ENCODE measurements around the gene PSMA6.
"Not testable (repeated sequence)": the region's sequence is repeated elsewhere in the genome, so short reads cannot be mapped to it uniquely, and the experiment has no call there.

PSMA6 gene

DNA sequence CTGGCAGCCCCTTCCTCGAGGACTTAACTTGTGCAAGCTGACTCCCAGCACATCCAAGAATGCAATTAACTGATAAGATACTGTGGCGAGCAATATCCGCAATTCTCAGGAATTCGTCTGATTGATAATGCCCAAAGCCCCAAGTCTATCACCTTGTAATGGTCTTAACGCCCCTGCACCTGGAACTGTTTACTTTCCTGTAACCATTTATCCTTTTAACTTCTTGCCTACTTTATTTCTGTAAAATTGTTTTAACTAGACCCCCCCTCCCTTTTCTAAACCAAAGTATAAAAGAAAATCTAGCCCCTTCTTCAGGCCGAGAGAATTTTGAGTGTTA is 55.8 kb downstream of the PSMA6 start:
- not testable (repeated sequence) for H3K4me3 Mint-ChIP-seq; H3K27me3 Mint-ChIP-seq; H3K36me3 Mint-ChIP-seq (ENCODE audit: insufficient read depth); H3K27ac Mint-ChIP-seq; ATAC-seq (replicated peaks); H3K9me3 Mint-ChIP-seq; DNase-seq; H3K4me1 Mint-ChIP-seq (ENCODE audit: low read depth in 2 of 2)

DNA sequence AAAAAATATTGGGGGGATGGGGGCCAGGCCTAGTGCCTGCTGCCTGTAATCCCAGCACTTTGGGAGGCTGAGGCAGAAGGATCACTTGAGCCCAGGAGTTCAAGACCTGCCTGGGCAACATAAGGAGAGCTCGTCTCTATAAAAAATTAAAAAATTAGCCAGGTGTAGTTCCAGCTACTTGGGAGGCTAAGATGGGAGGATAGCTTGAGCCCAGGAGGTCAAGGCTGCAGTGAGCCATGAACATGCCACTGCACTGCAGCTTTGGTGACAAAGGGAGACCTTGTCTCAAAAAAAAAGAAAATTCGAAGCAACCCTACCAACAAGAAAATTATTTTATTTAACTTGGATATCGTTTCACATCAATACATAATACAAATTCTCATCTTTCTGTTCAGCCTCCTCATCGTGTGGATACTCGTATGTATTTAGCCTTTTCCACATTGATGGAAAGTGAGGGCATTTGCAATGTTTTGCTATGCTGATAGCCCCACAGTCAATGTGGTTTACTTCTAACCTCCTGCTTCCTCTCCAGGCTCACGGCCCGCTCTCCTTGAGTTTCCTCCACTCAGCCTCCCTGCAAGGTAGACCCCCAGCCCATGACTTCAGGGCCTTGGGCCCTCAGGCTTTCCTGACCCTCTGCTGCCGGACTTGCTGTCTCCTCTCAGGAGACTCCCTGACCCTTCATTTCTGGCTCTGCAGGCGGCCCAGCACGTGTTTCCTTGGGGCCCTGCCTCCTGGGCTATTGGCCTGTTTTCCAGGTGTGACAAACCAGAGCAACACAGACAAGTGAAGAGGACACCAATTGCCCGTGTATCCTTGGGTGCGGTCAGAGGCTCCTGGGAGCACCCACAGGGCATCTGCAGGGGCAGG is 57.5 kb downstream of the PSMA6 start:
- H3K27me3 Mint-ChIP-seq, result no peaks in the 10 kb centered on the region
- DNase-seq, result no peak
- no peak overlapping the region for H3K27ac Mint-ChIP-seq
- no peaks in the 10 kb centered on the region for H3K36me3 Mint-ChIP-seq (ENCODE audit: insufficient read depth)
- ATAC-seq (replicated peaks), result no peak
- H3K4me1 Mint-ChIP-seq (ENCODE audit: low read depth in 2 of 2), result peaks cover 3 to 4% of the 10 kb centered on the region in 2 donors
- H3K9me3 Mint-ChIP-seq, result no peaks in the 10 kb centered on the region
- H3K4me3 Mint-ChIP-seq, result no peak overlapping the region

DNA sequence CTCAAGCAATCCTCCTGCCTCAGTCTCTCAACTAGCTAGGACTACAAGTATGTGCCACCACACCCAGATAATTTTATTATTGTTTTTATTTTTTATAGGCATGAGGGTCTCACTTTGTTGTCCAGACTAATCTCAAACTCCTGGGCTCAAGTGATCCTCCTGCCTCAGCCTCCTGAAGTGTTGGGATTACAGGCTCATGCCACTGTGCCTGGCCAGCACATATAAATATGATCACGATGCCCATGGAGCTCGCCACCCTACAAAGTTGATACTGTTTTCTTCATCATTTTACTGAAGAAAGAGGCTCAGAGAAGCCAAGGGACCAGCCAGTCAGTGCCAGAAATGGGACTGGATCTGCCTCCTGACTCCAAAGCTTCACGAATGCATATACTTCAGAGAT is 59.3 kb downstream of the PSMA6 start:
- Mint-ChIP-seq H3K4me3 (no peak overlapping the region), H3K4me1 (ENCODE audit: low read depth in 2 of 2) (peaks cover 4 to 6% of the 10 kb centered on the region in 2 donors)

DNA sequence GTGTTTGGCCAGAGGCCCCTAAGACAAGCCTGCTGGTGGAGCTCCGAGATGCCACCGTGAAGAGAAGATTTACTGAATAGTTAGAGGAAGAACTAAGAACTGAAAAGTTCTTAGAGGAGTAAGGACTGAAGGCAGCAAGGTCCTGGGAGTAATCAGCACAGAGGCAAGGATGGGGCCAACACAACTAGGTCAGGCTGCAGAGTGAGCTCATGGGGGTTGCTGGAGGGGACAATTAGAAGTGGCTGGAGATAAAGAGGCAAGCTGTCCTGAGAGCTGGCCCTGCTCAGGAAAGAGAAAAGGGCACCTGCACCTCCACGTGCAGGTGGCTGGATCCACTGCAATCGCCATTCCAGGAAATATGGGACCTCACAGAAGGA is 59.7 kb downstream of the PSMA6 start:
- Mint-ChIP-seq H3K27ac (no peak overlapping the region), H3K9me3 (no peaks in the 10 kb centered on the region), H3K36me3 (ENCODE audit: insufficient read depth) (no peaks in the 10 kb centered on the region), H3K27me3 (no peaks in the 10 kb centered on the region), H3K4me1 (ENCODE audit: low read depth in 2 of 2) (peaks cover 4 to 6% of the 10 kb centered on the region in 2 donors), H3K4me3 (no peak overlapping the region)
- DNase-seq (no peak), ATAC-seq (replicated peaks) (no peak)

More for the DNA sequence above, 59.3 kb downstream of the PSMA6 start:
- Mint-ChIP-seq H3K36me3 (ENCODE audit: insufficient read depth) (no peaks in the 10 kb centered on the region), H3K27me3 (no peaks in the 10 kb centered on the region), H3K9me3 (no peaks in the 10 kb centered on the region), H3K27ac (no peak overlapping the region)
- ATAC-seq (replicated peaks), result no peak
- DNase-seq, result no peak

DNA sequence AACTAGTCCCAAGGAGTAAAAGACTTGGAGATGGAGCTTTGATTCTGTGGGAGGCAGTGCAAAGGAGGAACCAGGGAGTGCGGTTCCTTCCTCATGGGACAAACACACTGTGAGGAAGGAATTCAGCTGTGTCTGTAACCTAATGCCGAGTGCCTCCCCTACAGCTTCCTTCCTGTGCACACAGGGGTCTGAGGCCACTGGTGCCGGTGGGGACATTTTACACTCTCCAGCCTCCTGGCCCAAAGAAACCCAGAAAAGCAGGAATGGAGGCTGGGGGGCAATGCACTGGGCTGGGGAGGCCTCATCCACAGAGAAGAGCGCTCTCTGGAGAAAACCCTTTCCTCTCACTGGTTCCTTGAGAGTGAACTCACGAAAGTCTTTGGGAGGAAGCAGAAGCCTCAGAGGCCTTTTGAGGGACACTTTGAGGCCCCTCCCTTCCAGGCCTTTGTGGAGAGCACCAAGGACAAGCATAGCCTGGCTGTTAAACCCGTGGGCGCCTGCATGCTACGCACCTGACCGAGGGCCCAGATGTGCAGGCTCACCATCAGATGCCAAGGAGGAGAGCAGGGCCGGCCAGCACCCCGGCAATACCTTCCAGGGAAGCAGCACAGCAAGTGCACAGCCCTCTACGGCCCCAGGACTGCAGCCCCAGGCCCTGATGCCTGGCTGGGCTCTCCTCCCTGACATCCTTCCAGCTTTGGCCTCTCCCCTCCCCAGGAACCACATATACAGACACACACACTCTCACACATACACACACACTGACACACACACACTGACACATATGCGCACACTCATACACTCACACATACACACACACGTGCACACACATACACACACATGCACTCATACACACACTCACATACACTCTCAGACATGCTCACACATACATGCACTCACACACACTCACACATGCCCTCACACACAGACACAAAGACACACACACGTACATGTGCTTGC is 60.4 kb downstream of the PSMA6 start:
- DNase-seq (no peak), ATAC-seq (replicated peaks) (no peak)
- Mint-ChIP-seq H3K9me3 (no peaks in the 10 kb centered on the region), H3K36me3 (ENCODE audit: insufficient read depth) (no peaks in the 10 kb centered on the region), H3K27me3 (no peaks in the 10 kb centered on the region), H3K27ac (no peak overlapping the region), H3K4me1 (ENCODE audit: low read depth in 2 of 2) (peaks cover 4 to 6% of the 10 kb centered on the region in 2 donors), H3K4me3 (no peak overlapping the region)

DNA sequence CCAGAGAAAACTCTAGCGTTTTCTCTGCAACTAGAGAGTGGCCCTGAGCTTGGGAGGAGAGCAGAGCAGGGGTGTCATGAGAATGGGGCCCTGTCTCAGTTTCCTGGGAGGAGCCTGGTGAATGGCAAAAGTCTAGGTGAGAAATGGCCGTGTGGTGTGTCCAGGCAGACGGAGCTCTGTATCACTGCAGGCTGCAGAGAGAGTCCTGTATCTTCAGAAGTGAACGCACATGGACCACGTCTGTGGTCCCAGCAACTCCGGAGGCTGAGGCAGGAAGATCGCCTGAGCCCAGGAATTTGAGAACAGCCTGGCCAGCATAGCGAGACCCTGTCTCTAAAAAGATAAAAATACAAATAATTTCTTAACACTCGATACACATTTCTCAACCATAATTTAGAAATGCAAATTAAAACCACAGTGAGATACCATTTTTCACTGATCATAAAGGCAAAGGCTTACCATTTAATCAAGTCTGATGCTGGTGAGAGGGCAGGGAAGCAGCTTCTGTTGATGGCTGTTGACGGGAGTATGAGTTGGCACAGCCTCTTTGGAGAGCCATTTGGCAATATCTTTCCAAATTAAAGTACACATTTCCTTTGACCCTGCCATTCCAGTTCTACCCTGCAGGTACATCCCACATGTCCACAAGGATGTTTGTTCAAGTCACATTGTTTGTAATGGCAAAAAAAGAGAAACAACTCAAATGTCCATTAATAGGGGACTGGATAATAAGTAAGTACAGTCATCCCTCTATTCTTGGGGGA is 61.4 kb downstream of the PSMA6 start:
- Mint-ChIP-seq H3K4me1 (ENCODE audit: low read depth in 2 of 2) (peaks cover 3 to 4% of the 10 kb centered on the region in 2 donors), H3K4me3 (no peak overlapping the region)

DNA sequence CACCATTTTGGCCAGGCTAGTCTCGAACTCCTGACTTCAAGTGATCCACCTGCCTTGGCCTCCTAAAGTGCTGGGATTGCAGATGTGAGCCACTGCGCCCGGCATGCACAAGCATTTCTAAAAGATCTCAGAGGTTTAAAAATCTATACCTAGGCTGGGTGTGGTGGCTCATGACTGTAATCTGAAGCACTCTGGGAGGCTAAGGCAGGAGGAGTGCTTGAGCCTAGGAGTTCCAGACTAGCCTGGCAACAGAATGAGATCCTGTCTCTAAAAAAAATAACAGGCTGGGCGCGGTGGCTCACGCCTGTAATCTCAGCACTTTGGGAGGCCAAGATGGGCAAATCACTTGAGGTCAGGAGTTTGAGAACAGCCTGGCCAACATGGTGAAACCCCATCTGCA is 63.1 kb downstream of the PSMA6 start:
- not testable (repeated sequence) for H3K4me1 Mint-ChIP-seq (ENCODE audit: low read depth in 2 of 2); H3K4me3 Mint-ChIP-seq; H3K27ac Mint-ChIP-seq; ATAC-seq (replicated peaks); DNase-seq; H3K27me3 Mint-ChIP-seq; H3K9me3 Mint-ChIP-seq; H3K36me3 Mint-ChIP-seq (ENCODE audit: insufficient read depth)

More for the DNA sequence above, 61.4 kb downstream of the PSMA6 start:
- no peak for DNase-seq
- no peak for ATAC-seq (replicated peaks)
- peaks cover 0 to 7% of the 10 kb centered on the region in 2 donors for H3K27me3 Mint-ChIP-seq
- no peaks in the 10 kb centered on the region for H3K36me3 Mint-ChIP-seq (ENCODE audit: insufficient read depth)
- no peak overlapping the region for H3K27ac Mint-ChIP-seq
- no peaks in the 10 kb centered on the region for H3K9me3 Mint-ChIP-seq

DNA sequence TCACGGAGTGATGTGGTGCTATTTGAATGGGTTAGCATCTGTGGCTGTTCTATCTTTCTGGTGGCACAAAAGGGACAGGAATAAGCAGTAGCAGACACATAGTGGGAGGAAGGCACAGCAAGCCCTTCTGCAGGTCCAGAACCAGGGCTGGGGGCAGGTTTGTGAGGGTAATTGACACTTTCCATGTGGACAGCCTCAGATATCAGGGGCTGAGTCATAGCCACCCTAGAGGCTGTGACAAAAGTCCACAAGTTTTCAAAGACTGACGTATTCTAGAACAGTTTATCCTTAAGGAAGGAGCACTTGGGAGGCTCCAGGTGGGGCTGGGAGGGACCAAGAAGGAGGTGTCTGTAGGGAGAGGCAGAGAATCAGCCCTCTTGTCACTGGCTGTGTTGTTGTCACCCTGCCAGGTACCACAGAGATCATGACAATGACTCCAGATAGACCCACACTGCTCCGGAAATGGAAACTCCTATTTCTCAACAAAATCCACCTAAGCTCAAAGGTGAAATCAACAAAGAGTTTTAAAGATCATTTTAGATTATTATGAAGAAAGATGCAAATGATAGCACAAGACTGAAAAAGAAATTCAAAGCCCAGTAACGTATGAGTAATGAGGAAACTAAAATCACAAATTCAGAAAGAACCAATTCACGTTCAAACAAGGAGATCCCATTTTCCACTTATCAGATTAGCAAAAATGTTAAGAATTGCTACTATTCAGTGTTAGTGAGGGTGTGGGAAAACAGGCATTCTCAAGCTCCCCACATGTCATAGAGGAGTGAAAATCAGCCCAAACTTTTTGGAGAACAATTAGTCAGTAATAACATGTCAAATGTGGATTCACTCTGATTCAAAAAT is 64.0 kb downstream of the PSMA6 start:
- Mint-ChIP-seq H3K36me3 (ENCODE audit: insufficient read depth) (no peaks in the 10 kb centered on the region), H3K27ac (peak overlapping the region in 1 of 2 donors; percentile 69), H3K27me3 (peaks cover 0 to 7% of the 10 kb centered on the region in 2 donors), H3K4me3 (no peak overlapping the region), H3K9me3 (no peaks in the 10 kb centered on the region), H3K4me1 (ENCODE audit: low read depth in 2 of 2) (peaks cover 4 to 6% of the 10 kb centered on the region in 2 donors)
- no peak for DNase-seq
- no peak for ATAC-seq (replicated peaks)

DNA sequence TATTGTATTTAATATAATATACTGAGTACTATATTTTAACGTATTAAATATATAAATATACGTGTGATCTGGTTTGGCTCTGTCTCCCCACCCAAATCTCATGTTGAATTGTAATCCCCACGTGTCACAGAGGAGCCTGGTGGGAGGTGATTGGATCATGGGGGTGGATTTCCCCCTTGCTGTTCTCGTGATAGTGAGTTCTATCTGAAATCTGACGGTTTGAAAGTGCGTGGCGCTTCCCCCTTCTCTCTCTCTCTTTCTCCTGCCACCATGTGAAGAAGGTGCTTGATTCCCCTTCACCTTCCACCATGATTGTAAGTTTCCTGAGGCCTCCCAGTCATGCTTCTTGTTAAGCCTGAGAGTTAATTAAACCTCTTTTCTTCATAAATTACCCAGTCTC is 67.5 kb downstream of the PSMA6 start:
- DNase-seq; H3K27me3 Mint-ChIP-seq; ATAC-seq (replicated peaks); H3K9me3 Mint-ChIP-seq; H3K4me3 Mint-ChIP-seq; H3K4me1 Mint-ChIP-seq (ENCODE audit: low read depth in 2 of 2); H3K27ac Mint-ChIP-seq; H3K36me3 Mint-ChIP-seq (ENCODE audit: insufficient read depth): not testable (repeated sequence)

DNA sequence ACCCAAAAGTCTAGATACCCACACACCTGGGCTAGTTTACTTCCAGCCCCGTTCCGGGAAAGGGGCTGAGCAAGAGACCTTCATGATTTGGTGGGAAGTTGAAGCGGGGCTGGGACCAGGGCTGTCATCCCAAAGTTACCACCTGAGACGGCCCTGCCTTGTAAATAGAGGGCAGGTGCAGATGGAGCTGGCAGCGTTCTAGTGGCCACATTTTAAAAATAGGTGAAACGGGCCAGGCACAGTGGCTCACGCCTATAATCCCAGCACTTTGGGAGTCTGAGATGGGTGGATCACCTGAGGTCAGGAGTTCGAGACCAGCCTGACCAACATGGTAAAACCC is 68.9 kb downstream of the PSMA6 start:
- no peak overlapping the region for H3K27ac Mint-ChIP-seq
- peaks cover 9 to 12% of the 10 kb centered on the region in 2 donors for H3K4me1 Mint-ChIP-seq (ENCODE audit: low read depth in 2 of 2)

DNA sequence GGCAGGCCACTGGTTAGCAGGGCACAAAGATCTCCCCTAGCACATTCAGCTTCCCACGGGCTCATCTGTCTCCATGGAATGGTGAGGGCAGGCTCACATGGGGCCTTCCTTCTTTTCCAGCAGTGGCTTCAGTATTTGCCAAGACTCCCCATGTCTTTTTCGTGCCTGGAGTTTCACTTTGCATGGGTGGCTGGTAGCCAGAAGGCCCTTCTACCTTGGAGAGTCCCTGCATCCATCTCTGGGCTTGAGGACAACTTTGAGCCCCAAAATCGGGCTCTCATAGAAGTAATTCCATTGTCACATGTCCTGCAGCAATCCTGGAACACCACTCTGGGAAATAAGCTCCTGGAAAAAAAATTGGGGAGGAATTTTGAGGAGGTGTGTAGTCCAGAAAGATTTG is 70.3 kb downstream of the PSMA6 start:
- ATAC-seq (replicated peaks), result no peak
- H3K27me3 Mint-ChIP-seq, result peaks cover 0 to 7% of the 10 kb centered on the region in 2 donors
- DNase-seq, result no peak
- H3K4me1 Mint-ChIP-seq (ENCODE audit: low read depth in 2 of 2), result peaks cover 17 to 24% of the 10 kb centered on the region in 2 donors
- no peaks in the 10 kb centered on the region for H3K36me3 Mint-ChIP-seq (ENCODE audit: insufficient read depth)
- H3K4me3 Mint-ChIP-seq, result no peak overlapping the region
- no peaks in the 10 kb centered on the region for H3K9me3 Mint-ChIP-seq
- H3K27ac Mint-ChIP-seq, result no peak overlapping the region

More for the DNA sequence above, 68.9 kb downstream of the PSMA6 start:
- ATAC-seq (replicated peaks), result no peak
- H3K4me3 Mint-ChIP-seq, result no peak overlapping the region
- H3K36me3 Mint-ChIP-seq (ENCODE audit: insufficient read depth), result no peaks in the 10 kb centered on the region
- no peaks in the 10 kb centered on the region for H3K9me3 Mint-ChIP-seq
- peaks cover 0 to 7% of the 10 kb centered on the region in 2 donors for H3K27me3 Mint-ChIP-seq
- DNase-seq, result no peak

DNA sequence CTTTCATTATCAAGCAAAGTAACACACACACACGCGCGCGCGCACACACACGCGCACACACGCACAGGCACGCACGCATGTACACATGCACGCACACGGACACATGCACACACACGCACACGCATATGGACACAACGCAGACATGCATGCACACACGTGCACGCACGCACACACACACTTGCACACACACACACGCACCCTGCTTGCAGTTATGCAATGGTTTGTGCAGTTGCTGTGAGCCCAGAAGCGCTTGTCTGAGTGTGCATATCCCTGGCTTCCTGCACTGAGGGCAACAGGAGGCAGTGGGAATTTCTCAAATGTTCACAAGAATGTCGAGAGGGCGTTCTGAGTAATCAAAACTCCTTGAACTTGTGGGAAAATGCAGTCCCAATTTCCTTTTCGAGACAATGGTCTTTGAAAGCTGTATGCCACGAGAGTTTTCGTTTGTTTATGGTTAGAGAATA is 70.8 kb downstream of the PSMA6 start:
- no peak overlapping the region for H3K27ac Mint-ChIP-seq
- no peaks in the 10 kb centered on the region for H3K9me3 Mint-ChIP-seq
- ATAC-seq (replicated peaks), result no peak
- peaks cover 0 to 4% of the 10 kb centered on the region in 2 donors for H3K27me3 Mint-ChIP-seq
- peaks cover 20 to 29% of the 10 kb centered on the region in 2 donors for H3K4me1 Mint-ChIP-seq (ENCODE audit: low read depth in 2 of 2)
- H3K4me3 Mint-ChIP-seq, result no peak overlapping the region
- no peak for DNase-seq
- H3K36me3 Mint-ChIP-seq (ENCODE audit: insufficient read depth), result no peaks in the 10 kb centered on the region
